GM18502 (cell line): ENCODE measurements around the gene COMT.
"Not testable (repeated sequence)": the region's sequence is repeated elsewhere in the genome, so short reads cannot be mapped to it uniquely, and the experiment has no call there.

Experiments
- ATAC-seq: cut with Tn5 transposase; IDR thresholded peaks from one replicate; pipeline ENCODE4 v1.9.1; 2021; ENCODE audit warnings: mild to moderate bottlenecking; ENCODE audit not compliant: unreplicated experiment, poor library complexity

Gene COMT

GRCh38 chr22:19906864-19907263 lies 34.7 kb upstream of the COMT start:
- ATAC-seq: not testable (repeated sequence)

DNA sequence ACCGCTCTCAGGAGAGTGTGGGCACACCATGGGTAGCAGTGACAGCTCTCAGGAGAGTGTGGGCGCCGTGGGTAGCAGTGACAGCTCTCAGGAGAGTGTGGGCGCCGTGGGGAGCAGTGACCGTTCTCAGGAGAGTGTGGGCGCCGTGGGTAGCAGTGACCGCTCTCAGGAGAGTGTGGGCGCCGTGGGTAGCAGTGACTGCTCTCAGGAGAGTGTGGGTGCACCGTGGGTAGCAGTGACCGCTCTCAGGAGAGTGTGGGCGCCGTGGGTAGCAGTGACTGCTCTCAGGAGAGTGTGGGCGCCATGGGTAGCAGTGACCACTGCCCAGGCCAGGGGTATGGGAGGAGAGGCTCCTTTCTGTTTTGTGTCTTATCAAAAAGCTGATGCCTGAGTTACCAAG lies 33.7 kb upstream of the COMT start:
- not testable (repeated sequence) for ATAC-seq

- no peak for ATAC-seq
Observed at GRCh38 chr22:19909350-19910179, 32.0 kb upstream of the COMT start.

DNA sequence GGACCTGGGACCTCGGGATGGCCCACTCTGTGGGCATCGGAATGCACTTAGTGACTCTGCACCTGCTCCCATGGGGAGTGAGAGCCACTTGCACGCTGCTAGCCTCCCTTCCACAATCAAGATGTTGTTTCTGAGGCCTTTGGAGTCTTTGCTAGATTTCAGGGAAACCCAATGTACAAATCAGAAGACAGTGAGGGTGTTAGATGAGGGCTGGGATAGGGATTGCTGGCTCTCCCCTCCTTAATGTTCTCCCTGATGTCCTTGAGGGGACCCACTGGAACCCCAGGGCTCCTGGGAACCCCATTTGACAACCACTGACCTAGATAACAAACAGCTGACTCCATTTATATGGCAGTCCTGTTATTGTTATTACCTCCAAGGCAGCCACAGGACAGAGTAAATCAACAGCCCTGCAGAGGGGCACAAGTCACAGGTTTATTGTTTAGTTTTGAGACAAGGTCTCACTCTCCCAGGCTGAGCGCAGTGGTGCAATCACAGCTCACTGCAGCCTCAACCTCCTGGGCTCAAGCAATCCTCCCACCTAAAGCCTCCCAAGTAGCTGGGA lies 31.3 kb upstream of the COMT start:
- ATAC-seq: no peak

DNA sequence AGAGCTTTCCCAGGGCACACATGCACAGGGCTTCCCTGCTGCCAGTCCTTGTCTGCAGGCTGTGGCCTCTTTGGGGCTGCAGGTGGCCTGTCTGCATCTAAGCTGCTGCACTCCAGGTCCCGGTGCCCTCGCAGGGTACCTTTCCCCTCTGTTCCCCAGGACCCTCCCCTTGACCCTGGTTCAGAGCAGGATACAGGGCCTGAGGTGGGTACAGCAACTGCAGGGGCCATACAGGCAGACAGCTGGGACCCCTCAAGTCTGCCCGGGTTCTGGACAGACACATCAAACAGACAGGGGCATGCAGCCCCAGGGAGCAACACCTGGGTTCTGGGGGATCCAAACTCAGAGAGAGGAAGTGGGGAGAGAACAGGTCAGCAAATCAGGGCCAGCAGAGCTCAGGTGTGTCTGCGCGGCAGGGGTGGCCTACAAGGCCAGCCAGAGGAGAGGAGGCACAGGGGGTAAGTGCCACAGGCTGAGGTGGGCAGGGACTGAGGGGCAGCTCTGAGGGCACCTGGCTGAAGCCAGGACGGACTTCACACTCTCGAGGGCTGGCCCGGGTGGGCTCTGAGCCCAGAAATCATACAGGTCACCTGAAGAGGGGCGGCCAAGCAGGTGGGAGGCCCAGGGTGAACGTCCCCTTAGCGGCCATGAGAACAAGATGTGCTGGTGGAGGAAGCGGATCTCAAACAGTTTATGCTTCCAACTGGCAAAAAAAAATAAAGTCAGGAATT lies 29.9 kb upstream of the COMT start:
- ATAC-seq: no peak

- ATAC-seq: no peak
Observed at GRCh38 chr22:19912271-19912999, 29.1 kb upstream of the COMT start.

- ATAC-seq: no peak
Observed at GRCh38 chr22:19913337-19913936, 28.1 kb upstream of the COMT start.

DNA sequence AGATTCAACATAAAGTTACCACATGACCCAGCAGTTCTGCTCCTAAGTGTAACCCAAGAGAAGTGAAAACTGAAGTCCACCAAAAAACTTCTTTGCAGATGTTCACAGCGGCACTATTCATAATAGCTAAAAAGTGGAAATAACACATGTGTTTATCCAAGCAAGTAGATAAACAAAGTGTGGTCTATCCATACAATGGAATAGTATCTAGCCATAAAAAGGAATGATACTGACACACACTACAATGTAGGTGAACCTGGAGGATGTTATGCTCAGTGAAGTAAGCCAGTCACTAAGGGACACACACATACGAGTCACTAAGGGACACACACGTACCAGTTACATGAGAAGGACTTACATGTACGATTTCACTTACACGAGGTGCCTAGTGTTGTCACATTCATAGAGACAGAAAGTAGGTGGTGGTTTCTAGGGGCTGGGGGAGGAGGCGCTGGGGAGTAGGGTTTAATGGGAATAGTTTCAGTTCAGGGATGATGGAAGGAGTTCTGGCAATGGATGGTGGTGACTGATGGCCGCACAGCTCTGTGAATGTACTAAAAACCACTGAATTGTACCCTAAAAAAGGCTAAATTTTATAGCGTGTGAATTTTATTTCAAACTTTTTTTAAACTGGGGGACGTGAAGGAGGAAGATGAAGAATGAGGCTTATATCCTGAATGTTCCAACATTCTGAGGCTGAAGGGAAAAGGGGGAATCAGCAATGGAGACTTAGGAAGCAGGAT lies 27.2 kb upstream of the COMT start:
- ATAC-seq: no peak

- no peak for ATAC-seq
Observed at GRCh38 chr22:19915287-19915954, 26.2 kb upstream of the COMT start.

- ATAC-seq: no peak
Observed at GRCh38 chr22:19916006-19916405, 25.6 kb upstream of the COMT start.

DNA sequence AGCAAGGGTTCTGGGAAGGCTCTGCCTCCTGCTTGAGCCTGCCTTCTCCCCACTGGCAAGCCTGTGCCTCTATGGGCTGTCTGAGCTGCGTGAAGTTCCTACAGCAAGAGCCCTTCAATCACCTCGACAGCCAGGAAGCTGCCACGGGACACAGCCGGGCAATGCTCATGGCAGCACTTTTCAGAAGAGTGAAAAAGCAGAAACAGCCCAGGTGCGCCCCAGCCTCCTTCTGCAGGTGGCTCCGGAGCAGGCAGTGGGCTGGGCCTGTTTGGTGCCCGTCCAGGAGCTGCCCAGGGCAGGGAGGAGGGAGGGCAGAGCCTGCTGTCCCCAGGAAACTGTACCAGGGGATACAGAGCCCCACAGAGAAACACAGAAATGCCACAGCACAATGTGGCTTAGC lies 24.6 kb upstream of the COMT start:
- no peak for ATAC-seq

GRCh38 chr22:19917389-19918138 lies 24.0 kb upstream of the COMT start:
- ATAC-seq: no peak

- ATAC-seq: no peak
Observed at GRCh38 chr22:19918332-19919106, 23.1 kb upstream of the COMT start.

DNA sequence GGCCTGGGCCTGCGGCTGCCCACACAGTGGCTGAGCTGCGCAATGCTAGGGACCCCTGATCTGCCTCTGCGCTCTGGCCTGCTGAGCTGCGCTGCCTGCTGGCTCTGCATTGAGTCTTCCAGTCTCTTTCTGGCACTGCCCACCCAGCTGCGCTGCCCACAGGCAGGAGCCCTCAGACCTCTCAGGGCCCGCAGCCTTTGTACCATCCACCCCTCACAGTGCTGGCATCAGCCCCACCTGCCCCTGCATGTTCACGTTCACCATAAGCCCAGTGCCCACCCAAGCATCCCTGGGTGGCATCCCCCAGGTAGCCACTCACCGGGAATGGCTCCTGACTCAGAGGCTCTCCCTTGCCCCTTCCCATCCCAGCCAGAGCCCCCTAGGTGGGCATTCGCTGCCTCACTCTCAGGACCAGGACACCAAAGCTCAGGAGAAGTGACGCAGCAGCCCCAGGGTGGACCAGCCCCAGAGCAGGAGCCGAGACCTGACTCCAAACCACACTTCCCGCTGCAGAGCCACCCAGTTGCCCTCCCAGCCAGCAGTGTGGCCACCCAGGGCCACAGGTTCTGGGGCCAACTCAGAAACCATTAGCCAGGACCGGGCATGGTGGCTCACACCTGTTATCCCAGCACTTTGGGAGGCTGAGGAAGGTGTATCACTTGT lies 21.7 kb upstream of the COMT start:
- no peak for ATAC-seq

- no peak for ATAC-seq
Observed at GRCh38 chr22:19921544-19922081, 20.0 kb upstream of the COMT start.

DNA sequence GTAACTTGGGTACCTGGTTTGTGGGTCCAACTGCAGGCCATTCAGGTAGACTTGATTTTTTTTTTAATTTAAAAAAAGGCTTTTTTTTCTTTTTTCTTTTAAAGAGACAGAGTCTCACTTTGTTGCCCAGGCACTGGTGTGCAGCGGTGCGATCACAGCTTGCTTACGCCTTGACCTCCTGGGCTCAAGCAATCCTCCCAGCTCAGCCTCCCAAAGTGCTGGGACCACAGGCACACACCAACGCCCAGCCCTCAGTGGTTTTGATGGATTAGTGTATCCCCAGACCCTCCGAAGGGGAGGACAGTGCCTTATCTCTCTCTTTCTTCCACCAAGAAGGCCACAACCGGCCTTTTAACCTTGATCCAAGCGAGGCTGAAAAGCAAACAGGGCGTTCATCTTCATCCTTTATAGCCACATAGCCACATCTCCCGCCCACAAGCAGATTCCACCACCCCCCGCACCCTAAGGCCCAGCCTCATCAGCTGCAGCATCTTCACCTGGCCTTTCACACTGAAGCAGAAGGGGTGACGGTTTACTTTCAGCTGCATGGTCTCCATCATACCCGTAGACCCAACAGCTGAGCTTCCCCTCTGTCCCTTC lies 17.6 kb upstream of the COMT start:
- ATAC-seq: no peak

- ATAC-seq: not testable (repeated sequence)
Observed at GRCh38 chr22:19926028-19926427, 15.5 kb upstream of the COMT start.
